HEK293T (cell line): ENCODE measurements around the gene RPTOR.

Experiments used
- ARNT ChIP-seq: fragments of 450-650 bp; IDR thresholded peaks from 2 replicates; pipeline ENCODE4 v1.6.1; 2017; ENCODE audit warnings: mild to moderate bottlenecking
- BHLHE40 ChIP-seq: fragments of 450-650 bp; IDR thresholded peaks from 2 replicates; pipeline ENCODE4 v1.6.1; 2016; ENCODE audit warnings: mild to moderate bottlenecking, moderate library complexity, borderline replicate concordance
- CTBP1 ChIP-seq: fragments of 450-650 bp; IDR thresholded peaks from 2 replicates; pipeline ENCODE4 v1.6.1; 2016; ENCODE audit warnings: borderline replicate concordance
- ELF4 ChIP-seq: fragments of 450-650 bp; IDR thresholded peaks from 2 replicates; pipeline ENCODE4 v1.6.1; 2017; ENCODE audit warnings: antibody characterized with exemption
- FOXM1 ChIP-seq: fragments of 450-650 bp; IDR thresholded peaks from 2 replicates; pipeline ENCODE4 v1.6.1; 2017; ENCODE audit warnings: mild to moderate bottlenecking, borderline replicate concordance
- LEF1 ChIP-seq: fragments of 450-650 bp; IDR thresholded peaks from 2 replicates; pipeline ENCODE4 v1.6.1; 2017; ENCODE audit warnings: mild to moderate bottlenecking, borderline replicate concordance
- NFRKB ChIP-seq: fragments of 450-650 bp; IDR thresholded peaks from 2 replicates; pipeline ENCODE4 v1.6.1; 2016; ENCODE audit warnings: mild to moderate bottlenecking, moderate library complexity
- SP1 ChIP-seq: fragments of 450-650 bp; IDR thresholded peaks from 2 replicates; pipeline ENCODE4 v1.6.1; 2017
- SUZ12 ChIP-seq: fragments of 450-650 bp; IDR thresholded peaks from 2 replicates; pipeline ENCODE4 v1.6.1; 2016; ENCODE audit warnings: mild to moderate bottlenecking
- TARDBP ChIP-seq: fragments of 450-650 bp; IDR thresholded peaks from 2 replicates; pipeline ENCODE4 v1.6.1; 2016
- TF ChIP-seq, protein P1 (sequence below): fragments of 450-650 bp; IDR thresholded peaks from 2 replicates; pipeline ENCODE4 v1.6.1; 2016

DNA sequence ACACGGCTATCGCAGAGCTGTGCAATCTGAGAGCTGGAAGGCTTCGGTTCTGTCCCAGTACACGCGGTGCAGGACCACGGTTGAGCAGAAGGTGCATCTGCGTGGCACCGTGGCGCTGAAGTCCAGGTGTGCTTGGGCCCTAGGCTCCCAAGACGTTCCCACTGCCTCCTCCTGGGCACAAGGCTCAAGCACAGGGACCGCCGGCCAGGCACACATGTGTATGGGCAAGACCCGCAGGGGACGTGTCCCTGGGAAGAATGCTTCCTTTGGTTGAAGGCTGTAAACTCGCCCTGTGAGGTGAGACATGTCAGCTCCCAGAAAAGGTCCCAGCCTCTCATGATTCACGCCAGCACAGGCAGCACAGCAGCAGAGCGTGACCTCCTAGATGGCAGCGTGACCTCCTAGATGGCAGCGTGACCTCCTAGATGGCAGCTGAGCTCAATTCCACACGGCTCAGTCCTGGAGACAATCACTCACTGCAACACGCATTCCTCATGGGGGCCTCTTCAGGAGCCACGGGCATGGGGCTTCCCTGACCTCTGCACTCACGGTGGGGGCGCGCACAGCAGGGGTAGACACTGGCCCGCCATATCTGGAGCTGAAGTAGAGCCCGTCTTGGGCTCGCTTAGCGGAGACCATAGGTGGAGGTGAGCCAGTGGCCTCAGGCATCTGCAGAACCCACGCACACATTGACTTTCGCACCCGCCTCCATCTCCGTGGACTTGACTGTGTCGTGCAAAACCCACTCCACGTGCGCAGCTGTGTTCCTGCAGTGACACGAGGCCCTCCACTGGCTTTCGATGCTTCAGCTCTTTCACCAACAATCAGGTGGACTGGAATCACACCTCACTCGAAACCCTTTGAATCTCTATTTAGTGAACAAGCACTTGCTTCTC lies 362.0 kb downstream of the RPTOR start:
- TF ChIP-seq NFRKB (no peak), BHLHE40 (no peak), SUZ12 (no peak), ELF4 (no peak), ARNT (no peak), SP1 (no peak), CTBP1 (no peak), TARDBP (no peak), LEF1 (no peak), FOXM1 (no peak)
- TF ChIP-seq, protein P1, sequence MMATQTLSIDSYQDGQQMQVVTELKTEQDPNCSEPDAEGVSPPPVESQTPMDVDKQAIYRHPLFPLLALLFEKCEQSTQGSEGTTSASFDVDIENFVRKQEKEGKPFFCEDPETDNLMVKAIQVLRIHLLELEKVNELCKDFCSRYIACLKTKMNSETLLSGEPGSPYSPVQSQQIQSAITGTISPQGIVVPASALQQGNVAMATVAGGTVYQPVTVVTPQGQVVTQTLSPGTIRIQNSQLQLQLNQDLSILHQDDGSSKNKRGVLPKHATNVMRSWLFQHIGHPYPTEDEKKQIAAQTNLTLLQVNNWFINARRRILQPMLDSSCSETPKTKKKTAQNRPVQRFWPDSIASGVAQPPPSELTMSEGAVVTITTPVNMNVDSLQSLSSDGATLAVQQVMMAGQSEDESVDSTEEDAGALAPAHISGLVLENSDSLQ, result no peak
